Left renal cortex interstitium (tissue), 4 donors: ENCODE results near the gene PYM1. TPM values are rescaled to one million over a fixed set of nuclear protein-coding genes. Genes with fewer than 3 reads are reported as not detected.

Experiments
- DNase-seq, 4 donors: peaks; one replicate each; pipeline ENCODE4 v3.0.0-alpha.2; 2013; ENCODE audit warnings: low read depth in 4 of 4, low spot score in 2 of 4, missing footprints in 1 of 4
- polyA plus RNA-seq, 4 donors: library from polyadenylated mRNA; unstranded; fragments of 120-200 nt; gene quantifications; one replicate each; pipeline ENCODE4 v1.2.1, GENCODE V29; 2013; ENCODE audit not compliant: insufficient read length in 4 of 4

The PYM1 gene
- 10 to 100 TPM; 34.9 to 41.9 (median 36.4) TPM for polyA plus RNA-seq

DNA sequence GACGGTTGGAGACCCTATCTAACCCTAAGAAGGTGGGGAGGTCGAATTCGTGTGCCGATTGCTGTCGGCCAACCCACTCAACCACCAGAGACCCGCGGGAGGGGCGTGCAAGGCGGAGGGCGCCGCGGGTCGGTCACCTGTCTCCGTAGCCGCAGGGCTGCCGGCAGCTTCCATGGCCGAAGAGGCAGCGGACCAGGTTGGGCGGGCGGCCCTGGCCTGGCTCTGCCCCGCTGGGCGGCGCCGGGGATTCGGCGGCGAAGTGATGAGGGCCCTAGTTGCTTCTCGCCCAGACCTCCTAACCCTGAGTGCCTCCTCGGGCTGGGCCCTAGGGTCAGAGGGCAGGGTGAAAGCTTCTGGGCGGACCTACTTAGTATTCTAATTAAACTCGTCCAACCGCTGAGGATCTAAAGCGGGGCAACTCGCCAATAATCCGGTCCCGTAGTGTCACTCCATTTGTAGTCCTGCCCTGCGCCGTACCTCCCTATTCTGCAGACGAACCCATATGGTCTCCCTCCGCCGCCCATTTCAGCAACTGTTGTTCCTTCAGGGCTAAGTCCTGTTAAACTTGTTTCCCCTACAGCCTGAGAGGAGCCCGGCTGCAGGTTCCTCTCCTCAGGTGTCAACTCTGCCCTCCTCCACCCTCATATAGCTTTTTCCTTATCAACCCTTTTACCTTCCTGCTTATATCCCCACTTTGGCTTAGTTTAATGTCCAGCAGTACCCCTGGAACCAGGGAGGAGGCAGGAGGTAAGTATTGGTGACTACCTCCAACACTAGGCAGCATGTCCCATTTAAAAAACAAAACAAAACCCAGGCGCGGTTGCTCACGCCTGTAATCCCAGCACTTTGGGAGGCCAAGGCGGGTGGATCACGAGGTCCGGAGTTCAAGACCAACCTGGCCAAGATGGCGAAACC, at the start of gene PYM1:
Gene PYM1, minus strand, starts transcription at position 307 of the 915 bp plus-strand sequence. Its CDS starts 133 bp downstream, at position 174.
- peak in 1 of 4 donors; percentile 48 for DNase-seq

DNA sequence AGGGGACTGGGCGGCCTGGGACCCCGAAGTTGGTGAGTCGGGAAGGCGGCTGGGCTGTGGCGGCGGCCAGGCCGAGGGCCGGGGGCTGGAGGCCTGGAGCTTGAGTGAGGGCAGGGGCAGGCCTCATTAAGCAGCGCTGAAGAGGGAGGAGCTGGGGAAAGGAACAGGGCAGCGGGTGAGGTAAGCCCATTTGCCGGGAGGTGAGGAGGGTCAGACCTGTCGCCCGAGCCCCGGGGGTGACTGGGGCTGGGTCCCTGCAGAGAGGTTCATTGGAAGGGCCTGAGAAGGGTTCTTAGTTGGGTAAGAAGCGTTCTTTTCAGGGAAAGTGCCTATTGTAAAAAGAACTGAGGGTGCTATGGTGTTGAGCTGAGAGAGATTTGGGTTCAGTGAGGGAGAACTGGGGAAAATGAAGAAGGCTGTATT, 46.6 kb upstream of the PYM1 start:
- peak in 1 of 4 donors; percentile 44 for DNase-seq

DNA sequence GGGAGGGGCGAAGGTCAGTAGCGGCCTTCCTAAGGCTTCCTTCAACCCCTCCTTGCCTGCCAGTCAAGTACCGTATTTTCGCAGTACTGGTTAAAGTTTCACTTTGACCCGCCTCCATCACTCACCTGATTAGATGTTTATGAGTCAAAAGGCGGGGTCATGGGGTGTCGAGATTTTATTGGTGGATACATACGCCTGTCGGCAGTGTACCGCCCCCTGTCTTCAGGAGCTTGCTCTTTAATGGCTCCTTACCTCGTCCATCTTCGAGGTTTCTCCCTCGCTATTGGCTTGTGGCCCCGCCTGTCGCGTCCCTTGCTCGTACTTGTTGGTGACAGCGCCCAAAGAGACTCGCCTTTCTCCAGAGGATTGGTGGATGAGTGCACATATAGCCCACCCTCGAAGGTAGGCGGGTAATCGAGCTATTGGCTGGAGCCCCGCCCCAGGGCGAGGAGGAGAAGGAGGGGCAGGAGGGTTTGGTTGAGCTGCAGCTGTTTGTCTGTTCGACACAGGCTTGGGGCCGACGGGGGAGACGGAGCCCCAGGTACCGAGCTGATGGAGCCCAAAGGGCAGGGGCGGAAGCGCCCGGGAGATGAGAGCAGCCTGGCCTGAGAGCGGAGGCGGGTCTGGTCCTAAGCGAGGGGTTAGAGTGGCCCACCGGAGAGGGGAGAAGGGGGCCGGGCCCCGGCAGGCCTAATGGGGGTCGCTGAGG, 46.1 kb upstream of the PYM1 start, which contains the start of gene RAB5B:
Gene RAB5B, plus strand, starts transcription at position 480 of the 709 bp plus-strand sequence. CDS start 12,883 bp downstream, outside the sequence.
- DNase-seq: peak; percentile 96 to 100 (median 100)

DNA sequence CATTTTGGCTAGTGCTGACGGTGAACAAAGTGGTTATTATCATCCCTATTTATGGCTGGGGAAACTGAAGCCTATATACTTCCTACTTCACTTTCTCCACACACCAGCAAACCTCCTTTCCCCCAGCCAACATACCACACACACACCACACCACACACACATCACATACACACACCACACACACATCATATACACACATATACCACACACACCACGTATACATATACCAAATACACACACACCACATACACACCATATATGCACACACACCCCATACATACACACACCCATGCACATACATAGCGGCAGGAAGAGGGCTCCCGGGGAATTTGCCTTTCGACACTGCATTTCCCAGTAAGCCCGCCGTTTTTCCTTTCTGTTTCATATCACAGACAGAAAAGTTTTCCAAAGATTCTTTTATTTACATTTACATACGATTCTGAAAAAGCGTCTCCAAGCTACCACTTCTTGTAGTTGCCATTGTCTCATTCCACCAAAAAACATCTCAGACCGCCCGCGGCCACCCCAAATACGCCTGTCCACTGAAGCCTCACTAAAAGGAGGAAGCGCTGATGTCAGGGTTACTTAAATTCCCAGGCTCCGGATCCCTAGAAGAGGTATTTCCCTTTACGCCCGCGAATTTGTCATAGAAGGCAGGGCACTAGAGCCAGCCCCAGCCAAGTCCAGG, 45.4 kb upstream of the PYM1 start:
- DNase-seq: no peak

DNA sequence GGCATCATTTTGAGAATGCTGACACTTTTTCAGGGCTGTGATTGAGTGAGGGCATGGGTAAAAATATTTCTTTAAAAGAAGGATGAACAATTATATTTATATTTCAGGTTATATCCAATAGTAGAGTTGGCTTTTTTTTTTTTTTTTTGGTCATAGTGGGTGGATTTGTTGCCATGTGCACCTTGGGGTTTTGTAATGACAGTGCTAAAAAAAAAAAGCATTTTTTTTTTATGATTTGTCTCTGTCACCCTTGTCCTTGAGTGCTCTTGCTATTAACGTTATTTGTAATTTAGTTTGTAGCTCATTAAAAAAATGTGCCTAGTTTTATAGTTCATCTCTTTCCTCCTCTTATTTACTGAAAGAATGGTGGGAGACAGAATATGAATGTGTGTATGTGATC, 44.8 kb upstream of the PYM1 start:
- no peak for DNase-seq

DNA sequence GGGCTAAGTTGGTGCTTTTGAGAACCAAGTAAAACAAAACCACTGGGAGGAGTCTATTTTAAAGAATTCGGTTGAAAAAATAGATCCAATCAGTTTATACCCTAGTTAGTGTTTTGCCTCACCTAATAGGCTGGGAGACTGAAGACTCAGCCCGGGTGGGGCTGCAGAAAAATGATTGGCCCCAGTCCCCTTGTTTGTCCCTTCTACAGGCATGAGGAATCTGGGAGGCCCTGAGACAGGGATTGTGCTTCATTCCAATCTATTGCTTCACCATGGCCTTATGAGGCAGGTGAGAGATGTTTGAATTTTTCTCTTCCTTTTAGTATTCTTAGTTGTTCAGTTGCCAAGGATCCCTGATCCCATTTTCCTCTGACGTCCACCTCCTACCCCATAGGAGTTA, 44.3 kb upstream of the PYM1 start:
- no peak for DNase-seq

DNA sequence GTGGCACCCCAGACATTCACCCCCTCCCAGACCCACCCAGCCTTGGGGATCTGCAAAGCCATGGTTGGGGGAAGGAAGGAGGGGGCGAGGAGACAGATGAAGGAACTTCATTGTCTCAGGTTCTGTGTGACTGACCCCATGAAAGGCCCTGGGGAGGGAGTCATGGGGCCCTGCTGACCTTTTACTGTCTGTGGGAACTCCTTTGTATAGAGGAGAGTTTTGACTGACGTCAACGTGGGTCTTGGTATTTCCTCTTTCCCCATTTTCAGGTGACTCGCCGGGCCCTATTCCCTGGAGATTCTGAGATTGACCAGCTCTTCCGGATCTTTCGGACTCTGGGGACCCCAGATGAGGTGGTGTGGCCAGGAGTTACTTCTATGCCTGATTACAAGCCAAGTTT, 43.1 kb upstream of the PYM1 start:
- DNase-seq: no peak

DNA sequence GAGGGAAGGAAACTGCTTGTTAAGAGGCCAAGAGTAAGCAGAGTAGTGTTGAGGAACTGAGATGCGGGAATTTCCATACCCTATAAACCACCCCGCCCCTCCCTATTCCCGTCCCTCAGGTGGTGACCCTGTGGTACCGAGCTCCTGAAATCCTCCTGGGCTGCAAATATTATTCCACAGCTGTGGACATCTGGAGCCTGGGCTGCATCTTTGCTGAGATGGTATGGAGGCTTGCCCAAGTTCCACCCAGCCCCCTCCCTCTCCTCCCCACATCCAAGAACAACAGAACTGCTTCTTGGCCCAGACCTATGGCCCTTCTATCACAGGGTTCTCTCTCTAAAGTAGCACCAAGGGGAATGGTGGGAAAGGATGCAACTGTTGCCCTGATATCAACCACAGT, 41.7 kb upstream of the PYM1 start:
- DNase-seq: no peak

DNA sequence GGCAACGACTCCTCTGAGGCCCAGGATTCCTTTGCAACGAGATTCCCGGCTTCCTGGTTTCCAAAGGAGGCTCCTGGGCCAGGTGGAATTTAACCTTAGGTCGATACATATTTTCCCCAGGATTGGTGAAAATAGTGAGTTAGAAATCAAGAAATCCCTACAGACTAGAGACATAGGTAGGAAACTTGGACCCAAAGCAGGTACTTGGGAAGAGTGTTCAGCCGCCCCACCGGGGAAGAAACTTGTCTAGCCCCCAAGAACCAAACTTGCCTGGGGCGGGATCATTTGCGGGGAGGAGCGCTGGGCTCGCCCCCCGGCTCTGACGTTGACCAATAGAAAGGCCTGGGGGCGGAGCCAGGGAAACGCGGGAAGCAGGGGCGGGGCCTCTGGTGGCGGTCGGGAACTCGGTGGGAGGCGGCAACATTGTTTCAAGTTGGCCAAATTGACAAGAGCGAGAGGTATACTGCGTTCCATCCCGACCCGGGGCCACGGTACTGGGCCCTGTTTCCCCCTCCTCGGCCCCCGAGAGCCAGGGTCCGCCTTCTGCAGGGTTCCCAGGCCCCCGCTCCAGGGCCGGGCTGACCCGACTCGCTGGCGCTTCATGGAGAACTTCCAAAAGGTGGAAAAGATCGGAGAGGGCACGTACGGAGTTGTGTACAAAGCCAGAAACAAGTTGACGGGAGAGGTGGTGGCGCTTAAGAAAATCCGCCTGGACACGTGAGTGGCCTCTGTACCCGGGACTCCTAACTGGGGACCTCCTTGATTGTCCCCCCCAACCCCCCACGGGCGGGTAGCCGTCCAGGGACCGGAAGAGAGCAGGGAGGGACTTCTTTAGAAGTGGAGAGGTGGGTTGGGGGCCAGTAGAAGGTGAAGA, 39.0 kb upstream of the PYM1 start, which contains the start of gene CDK2:
Gene CDK2, plus strand, starts transcription at position 423 of the 874 bp plus-strand sequence. Its CDS starts 179 bp downstream, at position 602.
- peak; percentile 77 to 89 (median 80) for DNase-seq

DNA sequence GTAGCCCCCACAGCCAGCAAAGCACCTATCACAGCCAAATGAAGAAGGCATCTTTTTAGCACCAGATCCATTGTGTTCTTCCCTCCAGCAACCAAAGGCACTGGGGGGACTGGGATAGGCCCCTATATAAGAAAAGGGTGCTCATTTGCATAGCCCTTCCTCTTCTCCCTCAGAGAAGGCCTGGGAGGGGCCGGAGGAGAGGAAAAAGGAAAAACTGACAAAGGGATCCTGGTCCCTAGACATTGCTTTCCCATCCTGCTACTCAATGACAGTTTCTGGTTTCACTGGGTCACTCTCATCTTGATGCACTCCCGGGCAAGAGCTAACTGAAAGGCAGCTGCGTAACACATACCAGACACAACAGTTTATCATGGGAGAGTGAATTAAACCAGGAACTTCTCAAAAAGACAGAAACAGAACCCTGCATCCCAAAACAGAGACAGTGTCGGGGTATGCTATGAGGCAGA, 38.3 kb upstream of the PYM1 start, which contains the start of gene PMEL:
Gene PMEL, minus strand, starts transcription at position 102 of the 467 bp plus-strand sequence. Its CDS starts 31 bp downstream, at position 71.
- DNase-seq: no peak

DNA sequence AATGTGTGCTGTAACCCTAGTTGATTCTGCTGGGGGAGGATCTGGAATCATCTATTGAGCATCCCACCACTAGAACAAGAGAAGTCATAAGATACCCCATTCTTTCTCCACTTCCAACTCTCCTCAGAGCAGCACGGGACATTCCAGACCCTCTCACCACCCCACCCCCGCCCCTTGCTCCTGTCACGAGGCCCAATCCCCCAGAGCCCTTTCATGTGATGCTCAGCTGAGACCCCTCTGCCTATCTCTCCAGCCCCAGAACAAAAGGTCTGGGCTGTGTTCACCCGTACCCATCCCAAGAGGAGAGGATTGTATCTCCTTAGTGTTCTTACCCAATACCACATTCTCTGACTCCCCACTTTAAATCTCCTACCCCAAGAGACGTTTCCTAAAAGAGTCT, 37.5 kb upstream of the PYM1 start:
- no peak for DNase-seq

DNA sequence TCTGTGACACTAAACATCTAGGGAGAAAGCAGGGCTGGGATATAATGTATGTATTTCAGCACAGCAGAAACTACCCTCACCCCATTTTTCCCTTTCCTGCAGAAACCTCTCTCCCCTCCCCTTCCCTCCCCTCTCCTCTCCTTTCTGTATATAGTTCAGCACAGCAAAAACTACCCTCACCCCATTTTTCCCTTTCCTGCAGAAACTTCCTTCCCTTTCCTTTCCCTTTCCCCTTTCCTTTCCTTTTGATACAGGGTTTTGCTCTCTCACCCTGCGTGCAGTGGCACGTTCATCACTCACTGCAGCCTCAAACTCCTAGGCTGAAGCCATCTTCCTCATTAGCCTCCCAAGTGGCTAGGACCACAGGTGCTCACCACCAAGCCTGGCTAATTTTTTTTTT, 36.1 kb upstream of the PYM1 start:
- no peak for DNase-seq

DNA sequence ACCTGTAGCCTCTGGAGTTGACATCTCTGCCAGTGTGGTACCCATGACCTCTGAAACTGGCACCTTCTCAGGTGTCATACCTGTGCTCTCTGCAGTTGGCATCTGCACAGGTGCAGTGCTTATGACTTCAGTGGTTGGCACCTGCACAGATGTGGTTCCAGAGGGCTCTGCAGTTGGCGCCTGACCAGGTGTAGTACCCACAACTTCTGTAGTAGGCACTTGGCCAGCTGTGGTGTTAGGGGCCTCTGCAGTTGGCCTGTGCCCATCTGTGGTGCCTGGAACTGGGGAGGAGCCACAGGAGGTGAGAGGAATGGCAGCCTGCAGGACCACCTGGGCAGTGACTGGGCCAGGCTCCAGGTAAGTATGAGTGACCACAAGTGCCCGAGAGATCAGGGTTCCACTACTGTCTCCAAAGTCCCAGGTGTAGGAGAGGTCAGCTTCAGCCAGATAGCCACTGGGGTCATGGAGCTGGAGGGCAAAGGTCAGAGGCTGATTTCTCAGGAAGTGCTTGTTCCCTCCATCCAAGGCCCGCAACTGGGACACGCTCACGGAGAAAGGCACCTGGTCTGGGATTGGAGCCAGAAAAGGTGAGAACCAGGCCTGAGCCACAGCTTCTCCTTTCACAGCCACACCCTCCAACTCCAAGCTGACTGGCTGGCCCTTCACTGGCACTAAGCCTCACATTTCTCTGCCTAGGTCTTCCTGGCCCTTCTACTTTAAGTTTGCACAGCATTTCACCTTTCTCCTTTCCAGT, 29.6 kb upstream of the PYM1 start:
- no peak for DNase-seq

DNA sequence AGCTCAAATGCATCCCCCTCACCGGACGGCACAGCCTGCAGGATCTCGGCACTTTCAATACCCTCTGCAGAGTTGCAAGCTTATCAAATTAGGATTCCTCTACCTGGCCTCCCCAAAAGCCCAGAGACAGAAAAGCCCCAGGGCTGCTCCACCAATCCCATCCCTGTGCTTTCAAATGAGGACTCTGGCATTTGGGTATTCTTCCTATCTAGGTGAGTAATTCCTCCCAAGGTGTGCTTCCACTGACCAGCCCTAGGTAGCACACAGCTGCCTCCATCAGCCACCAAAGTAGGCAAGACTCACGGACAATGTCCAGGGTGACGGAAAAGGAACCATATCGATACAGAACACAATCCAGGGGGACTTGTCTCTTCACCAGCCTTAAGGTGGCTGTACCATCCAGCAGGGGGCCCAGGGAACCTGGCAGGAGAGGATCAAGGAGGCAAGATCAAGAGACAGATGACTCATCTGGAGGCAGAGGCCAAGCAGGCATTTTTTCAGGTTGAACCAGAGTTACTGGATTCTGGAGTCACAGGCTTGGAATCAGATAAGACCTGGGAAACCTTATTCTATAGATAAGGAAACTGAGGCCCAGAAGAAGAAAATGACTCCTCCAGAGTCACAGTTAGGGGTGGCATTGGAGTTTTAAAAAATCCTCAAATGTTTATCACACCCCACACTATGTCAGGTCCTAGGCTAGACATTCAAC, 28.3 kb upstream of the PYM1 start:
- no peak for DNase-seq

DNA sequence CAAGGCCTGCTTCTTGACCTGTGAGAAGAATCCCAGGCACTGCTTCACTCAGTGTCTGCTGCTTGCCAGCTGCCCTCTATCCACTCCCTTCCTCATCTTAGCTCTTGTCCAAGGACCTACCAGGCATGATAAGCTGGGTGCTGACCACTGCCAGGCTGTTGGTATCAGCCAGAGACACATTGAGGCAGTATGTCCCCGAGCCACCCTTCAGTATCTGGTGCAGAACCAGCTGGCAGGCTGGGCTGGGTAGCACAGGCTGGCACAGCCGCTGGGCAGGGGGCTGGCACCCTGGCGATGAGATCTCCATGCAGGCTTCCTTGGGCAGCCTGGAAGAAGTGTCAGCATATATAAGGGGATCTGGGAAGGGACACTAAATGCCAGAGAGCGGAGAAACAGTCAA, 27.6 kb upstream of the PYM1 start:
- no peak for DNase-seq

DNA sequence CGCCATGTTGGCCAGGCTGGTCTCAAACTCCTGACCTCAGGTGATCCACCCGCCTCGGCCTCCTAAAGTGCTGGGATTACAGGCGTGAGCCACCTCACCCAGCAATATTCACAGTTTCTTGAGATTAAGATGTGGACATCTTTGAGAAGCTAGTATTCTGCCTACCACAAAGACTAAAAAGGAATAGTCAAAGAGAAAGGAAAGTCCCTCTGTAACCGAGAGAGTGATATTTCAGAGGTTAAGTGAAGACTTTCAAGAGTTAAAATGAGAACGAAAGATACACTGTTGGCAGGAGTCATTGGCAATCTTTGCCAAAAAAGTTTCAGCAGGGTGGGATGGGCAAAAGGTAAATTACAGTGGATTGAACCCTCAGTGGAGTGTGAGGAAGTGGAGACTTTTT, 18.9 kb upstream of the PYM1 start:
- no peak for DNase-seq

DNA sequence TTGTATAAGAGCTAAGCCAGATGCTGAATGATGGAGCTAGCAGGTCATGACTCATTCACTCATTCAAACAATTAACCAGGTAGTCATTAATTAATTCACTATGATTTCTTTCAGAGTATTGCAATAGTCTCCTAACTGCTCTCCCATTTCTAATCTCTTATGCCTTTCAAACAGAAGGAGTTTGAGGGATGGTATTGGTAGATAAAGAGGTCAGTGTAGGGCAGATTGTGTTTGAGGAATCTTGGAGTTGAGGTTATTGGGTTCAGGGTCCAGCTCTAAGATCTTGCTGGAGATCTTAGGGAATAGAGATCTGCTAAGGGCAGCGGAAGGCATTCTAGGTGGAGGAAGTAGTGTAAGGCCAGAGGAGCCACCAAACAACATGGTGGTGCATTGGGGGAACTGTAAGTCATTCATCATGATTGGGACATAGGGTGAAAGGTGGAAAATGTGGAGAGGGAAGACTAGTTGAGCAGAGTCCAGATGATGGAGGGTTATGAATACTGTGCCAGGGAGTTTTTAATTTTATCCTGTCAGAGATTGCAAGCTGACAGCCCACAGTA, 15.0 kb upstream of the PYM1 start:
- DNase-seq: no peak

DNA sequence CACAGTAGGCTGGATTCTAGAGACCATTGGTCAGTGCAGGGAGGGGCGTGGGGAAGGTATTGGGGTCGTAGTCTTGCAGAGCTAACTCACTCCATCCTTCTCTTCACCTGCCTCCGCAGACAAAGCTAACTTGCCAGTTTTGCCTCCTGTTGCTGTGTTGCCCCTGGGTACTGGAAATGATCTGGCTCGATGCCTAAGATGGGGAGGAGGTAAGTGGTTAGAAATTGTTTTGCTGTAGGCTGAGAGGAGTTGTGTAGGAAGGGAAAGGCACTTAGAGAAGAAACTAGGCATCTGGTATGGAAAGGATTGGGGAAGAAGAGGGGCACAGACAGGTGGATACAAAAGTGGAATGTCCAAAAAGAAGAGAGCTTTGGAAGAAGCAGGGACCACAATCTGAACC, 14.4 kb upstream of the PYM1 start:
- no peak for DNase-seq
